Fibroblast of peridontal ligament (primary cell): ENCODE data around the gene BCAR1.
"Not testable (repeated sequence)": the region's sequence is repeated elsewhere in the genome, so short reads cannot be mapped to it uniquely, and the experiment has no call there.

Source experiments
- DNase-seq: peaks from one replicate; pipeline ENCODE4 v3.0.0-alpha.2; 2010; ENCODE audit errors: extremely low read depth

BCAR1 gene

DNA sequence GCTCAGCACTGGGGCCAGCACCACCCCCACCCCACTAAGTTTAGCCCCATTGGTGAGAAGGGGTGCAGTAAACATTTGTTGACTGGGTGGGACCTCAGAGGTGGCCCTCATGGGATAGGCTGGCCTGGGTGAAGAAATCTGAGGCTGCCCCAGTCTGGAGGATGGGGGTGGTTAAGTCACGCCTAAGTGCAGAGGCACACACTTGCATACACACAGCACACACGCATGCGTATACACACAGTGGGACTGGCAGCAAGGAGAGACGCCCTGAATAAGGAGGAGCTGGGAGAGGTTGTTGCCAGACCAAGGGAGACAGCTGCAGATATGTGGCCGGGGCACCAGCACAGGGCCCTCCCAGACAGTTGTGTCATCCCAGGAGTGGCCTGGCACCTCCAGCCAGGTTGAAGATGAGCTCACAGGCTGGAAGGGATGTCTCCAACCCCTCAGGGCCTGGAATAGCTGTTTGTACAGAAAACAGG lies 3.0 kb upstream of the BCAR1 start:
- DNase-seq, result peak; percentile 74

DNA sequence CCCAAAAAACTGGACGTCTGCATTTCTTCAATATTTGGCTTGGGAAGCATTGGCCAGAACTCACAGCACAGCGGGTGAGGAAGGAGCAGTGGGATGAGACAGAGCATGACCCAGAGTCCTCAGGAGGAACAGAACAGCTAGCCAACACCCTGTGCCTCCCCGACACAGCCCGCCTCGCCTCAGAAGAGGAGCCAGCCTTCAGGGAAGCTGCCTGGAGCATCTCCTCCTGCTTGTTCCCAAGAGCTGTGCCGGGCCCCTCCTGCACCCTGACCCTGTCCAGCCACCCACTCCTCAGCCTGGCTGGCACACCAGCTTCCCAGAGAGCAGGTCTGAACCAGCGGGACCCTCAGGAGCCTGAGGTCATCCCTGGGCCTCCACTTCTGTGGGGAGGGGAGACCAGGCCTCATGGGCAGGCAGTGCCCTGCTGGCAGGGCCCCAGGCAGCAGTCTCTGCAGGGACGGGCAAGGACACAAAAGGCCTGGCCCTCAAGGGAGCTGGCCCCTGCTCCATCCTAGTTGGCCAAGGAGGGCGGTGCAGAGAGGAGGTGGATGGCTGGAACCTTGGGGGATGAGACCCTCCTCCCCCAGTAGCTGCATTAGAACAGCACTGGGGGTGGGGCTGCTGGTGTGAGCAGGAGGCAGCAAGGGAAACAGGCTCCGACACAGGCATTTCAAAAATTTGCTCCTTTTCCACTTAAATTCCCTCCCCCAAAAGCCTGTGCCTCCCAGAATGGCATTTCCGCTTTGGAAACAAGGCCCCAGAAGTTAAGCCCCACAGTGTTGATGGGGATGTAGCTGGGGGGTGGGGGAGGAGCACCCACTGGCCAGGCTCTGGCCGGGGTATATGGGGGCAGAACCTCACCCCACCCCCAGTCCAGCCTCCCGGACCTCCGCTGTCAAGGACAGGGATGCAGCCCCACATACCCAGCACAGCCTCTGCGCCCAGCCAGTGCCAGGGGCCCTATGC lies 1.8 kb upstream of the BCAR1 start:
- peak; percentile 55 for DNase-seq

GRCh38 chr16:75252049-75252864 lies 833 bp upstream of the BCAR1 start:
- no peak for DNase-seq

GRCh38 chr16:75250809-75251279 lies 580 bp downstream of the BCAR1 start:
- DNase-seq, result no peak

DNA sequence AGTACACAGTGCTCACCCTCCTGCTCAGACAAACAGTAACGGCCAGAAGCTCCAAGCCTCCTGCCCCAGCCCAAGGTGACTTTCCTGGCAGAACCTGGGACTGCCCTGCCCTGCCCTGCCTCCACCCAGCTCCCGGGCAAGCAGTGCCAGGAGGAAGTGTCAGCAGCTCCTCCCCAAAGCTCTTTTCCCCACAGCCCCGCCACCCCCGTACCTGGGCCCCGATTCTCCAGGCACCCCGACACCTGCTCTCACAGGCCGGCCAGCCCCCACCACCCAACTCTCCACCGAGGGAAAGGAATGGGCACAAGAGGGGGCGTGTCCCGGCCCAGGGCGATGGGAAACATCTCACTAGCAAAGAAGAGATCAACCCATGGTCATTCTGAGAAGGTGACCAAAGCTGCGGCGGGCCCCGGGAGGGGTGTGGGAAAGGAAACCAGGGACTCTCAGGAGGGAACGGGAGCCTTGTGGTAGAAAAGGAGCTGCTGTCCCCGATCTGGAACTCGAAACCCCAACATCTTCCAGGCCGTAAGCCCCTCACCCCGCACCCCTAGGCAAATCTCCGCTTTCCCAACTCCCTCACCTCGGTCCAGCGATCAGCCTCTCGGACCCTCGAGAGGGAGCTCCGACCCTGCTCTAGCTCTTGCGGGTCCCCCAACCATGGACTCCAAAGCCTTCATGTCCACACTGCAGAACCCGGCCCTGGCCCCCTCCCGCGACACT lies 1.2 kb downstream of the BCAR1 start:
- DNase-seq, result no peak

DNA sequence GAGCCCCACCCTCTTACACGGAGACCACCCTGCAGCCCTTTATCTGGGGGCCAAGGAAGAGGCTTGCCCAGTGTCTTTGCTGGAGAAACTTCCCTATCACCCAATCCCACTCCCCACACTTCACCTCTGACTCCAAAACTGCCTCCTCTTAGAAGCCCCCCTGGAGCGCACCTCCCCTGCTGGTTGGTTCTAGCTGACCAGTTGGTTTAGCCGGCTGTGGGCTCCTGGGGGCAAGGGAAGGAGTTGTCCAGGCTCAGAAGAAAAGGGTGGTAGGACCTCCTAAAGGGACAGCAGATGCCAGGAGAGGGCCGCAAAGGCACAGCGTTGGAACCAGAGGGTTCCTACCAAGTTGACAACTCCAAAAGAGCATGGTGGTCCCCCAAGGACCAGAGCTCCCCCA lies 2.0 kb downstream of the BCAR1 start:
- DNase-seq, result no peak

DNA sequence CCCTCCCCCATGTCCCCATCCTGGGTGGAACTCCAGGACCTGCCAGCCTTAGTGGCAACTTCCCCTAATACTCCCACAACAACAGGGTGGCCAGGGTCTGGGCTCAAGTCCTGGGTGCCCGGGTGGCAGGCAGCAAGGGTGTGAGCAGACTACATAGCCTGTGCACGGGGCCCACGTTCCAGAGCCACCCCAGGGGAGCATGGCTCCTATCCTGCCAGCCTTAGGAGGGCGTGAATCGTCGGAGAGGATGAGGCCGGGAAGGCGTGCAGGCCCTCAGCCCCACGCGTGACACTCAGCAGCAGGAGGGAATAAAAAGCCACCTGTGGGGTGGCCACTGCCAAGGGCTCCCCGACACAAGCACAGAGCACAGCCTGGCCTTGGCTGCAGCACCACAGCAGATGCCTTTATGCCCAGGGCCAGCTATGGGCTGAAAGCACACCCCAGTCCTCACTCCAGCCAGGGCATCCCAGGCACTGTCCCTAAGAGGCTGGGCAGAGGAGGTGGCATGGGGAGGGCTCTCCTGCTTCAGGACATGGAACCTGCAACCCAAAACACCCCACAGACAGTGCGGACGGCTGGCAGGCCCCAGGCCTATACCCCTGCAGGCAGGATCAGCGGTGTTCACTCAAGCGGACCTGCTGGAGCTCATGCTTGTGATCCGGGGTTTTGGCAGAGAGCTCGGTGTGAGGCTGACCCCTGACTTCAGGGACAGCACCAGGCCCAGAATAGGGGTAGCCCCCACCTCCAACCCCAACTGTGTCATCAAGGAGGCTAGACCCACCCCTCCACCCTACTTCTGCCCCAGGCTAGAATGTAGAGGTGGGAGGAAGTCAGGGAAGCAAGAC lies 2.7 kb downstream of the BCAR1 start:
- DNase-seq, result no peak

DNA sequence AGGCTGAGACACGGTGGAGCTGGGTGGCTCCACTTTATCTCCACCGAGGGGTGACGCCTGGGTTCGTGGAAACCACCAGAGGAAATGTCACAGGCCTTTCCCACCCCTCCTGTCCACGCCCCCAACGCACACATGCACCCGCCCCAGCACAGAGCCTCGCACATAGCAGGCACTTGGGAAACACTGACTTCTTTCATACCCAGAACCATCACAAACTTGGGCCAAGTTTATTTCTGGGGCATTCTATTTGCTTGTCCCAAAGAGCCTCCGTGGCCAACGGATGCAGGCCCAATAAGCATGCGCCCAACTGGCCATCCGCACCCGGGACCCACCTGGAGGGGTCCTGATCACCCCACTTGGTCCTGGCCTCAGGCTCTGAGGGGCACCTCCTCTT lies 3.3 kb downstream of the BCAR1 start:
- no peak for DNase-seq

GRCh38 chr16:75247249-75247648 lies 4.2 kb downstream of the BCAR1 start:
- no peak for DNase-seq

GRCh38 chr16:75246504-75247205 lies 4.8 kb downstream of the BCAR1 start:
- DNase-seq, result peak; percentile 50

GRCh38 chr16:75244844-75245758 lies 6.3 kb downstream of the BCAR1 start:
- peak; percentile 93 for DNase-seq

DNA sequence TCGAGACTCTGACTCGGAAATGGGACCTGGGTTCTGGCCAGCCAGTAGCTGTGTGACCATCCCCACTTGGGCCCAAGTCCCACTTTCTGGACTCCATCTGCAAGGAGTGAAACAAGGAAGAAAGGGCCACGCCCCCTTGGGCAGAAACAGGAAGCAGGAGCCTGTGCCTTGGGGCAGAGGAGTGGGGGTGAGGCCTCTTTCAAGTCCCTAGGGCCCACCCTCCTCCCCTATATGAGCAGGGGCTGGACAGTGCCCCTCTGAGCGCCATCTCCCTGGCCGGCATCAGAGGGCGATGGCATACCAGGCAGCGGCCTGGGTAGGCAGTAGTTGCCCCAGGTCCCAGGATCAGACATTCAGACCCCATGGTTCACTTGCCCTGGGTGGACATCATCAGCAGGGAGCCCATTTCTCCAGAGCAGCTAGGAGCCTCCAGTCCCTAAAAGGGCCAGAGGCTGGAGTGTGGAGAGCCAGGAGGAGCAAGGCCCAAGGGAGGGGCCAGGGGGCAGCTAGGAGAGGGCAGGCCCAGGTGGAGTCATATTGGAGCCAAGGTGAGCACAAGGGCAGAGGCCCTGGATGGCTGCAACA lies 7.1 kb downstream of the BCAR1 start:
- DNase-seq, result peak; percentile 63

DNA sequence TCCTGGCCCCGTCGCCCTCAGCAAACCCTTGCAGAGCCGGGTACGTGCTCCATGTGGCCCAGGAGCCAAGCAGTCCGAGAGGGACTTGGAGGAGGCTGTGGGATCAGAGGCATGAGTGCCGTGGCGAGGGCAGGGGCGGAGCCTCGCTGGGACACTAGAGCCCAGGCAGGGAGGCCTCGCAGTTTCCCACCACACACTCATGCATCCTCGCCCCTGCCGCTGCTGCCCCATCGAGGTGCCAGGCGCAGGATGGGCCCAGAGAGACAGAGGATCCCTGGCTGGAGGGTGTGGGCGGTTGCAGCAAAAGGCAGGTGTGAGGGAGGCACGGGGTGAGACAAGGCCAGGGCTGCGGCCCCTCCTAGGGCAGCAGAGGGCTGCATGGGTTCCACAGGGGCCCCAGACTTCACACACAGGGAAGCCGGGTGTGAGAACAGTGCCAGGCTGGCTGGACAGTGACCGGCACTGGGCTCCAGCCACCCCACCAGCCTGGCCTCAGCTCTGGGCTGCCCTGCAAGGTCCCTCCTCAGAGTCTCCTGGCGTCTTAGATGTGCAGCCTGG lies 7.7 kb downstream of the BCAR1 start:
- no peak for DNase-seq

GRCh38 chr16:75242436-75243078 lies 8.9 kb downstream of the BCAR1 start:
- DNase-seq, result not testable (repeated sequence)

- DNase-seq, result no peak
Observed at GRCh38 chr16:75241955-75242354, 9.5 kb downstream of the BCAR1 start.

- no peak for DNase-seq
Observed at GRCh38 chr16:75241412-75241811, 10.0 kb downstream of the BCAR1 start.

DNA sequence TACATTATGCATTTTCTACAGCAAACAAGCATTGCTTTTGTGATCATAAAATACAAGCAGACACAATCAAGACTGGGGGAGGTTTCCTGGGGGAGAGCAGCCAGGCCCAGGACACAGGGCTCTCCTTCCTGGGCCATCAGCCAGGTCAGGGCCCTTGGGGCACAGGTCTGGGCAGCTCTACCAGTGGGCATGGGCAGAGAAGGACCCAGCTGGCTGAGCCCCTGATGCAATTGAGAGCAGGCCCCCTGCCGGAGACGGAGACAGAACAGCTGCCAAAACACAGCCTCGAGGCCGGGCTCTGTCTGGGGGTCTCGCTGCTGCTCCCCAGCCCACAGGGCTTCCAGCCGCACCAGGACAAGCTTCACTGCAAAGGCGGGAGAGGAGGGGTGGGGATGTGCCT lies 10.8 kb downstream of the BCAR1 start:
- not testable (repeated sequence) for DNase-seq

GRCh38 chr16:75239542-75240122 lies 11.8 kb downstream of the BCAR1 start:
- no peak for DNase-seq
